ENCODE data around the gene HSPH1. TPM values are rescaled to one million over a fixed set of nuclear protein-coding genes. Genes with fewer than 3 reads are reported as not detected.

The HSPH1 gene
- total RNA-seq, 1 experiment from 2014 or later, result 116 TPM

- Histone ChIP-seq H3K27me3 (ENCODE audit: insufficient read depth, low read length) (peaks cover 58% of the 10 kb centered on the region), H2AFZ (ENCODE audit: low read depth, low read length, poor library complexity, severe bottlenecking) (no peak overlapping the region), H3K27ac (ENCODE audit: low read depth, low read length) (no peak overlapping the region), H3K4me1 (ENCODE audit: control insufficient read depth in 1 of 2, insufficient read depth in 2 of 2, low read length in 2 of 2) (no peaks in the 10 kb centered on the region), H4K20me1 (ENCODE audit: insufficient read depth) (no peaks in the 10 kb centered on the region), H3K9me2 (ENCODE audit: insufficient read depth) (no peaks in the 10 kb centered on the region), H3K79me2 (ENCODE audit: insufficient read depth, low read length) (no peaks in the 10 kb centered on the region), H3K9me3 (ENCODE audit: control insufficient read depth in 1 of 2, insufficient read depth in 1 of 2, low read depth in 1 of 2, low read length in 2 of 2) (no peaks in the 10 kb centered on the region), H3K4me2 (ENCODE audit: low read length) (no peak overlapping the region), H3K36me3 (ENCODE audit: control insufficient read depth in 1 of 2, insufficient read depth in 2 of 2, low read length in 2 of 2) (no peaks in the 10 kb centered on the region), H3K9ac (ENCODE audit: low read length) (no peak overlapping the region), H3K4me3 (replicated peaks in 1 of 2; ENCODE audit: low read depth in 1 of 2, low read length in 2 of 2) (no peak overlapping the region)
- TF ChIP-seq POLR2A (IDR thresholded peaks at IDR 0.05; ENCODE audit: borderline replicate concordance, extremely low read depth, insufficient read depth, insufficient read length) (no peak), EZH2 (IDR thresholded peaks at IDR 0.05) (no peak), REST (IDR thresholded peaks at IDR 0.05; ENCODE audit: low read depth) (no peak), SP1 (IDR thresholded peaks at IDR 0.05; ENCODE audit: low read depth) (no peak), JUND (IDR thresholded peaks at IDR 0.05) (no peak), EGR1 (IDR thresholded peaks at IDR 0.05; ENCODE audit: low read depth) (no peak), FOSL1 (IDR thresholded peaks at IDR 0.05; ENCODE audit: low read depth) (no peak), RAD21 (IDR thresholded peaks at IDR 0.05; ENCODE audit: low read depth) (no peak), ATF3 (IDR thresholded peaks at IDR 0.05) (no peak), MAX (IDR thresholded peaks at IDR 0.05) (no peak)
- CTCF ChIA-PET, result no interaction called here
- intact Hi-C loops (cut with micrococcal nuclease), result no loop called here
- DNase-seq (ENCODE audit: low read depth, low spot score), result no peak
- BruUV-seq (replicated peaks), result no TSS peak
- POLR2A ChIA-PET, result no interaction called here
- ATAC-seq, result no peak
- RAD21 ChIA-PET (ENCODE audit: low non-redundant PET in 1 of 2, low total read pairs in 2 of 2, uncharacterized antibody in 2 of 2, unreplicated experiment in 2 of 2), result no interaction called here
These were observed 39.6 kb downstream of the HSPH1 start for GRCh38 chr13:31122143-31122542.
